ENCODE data around the gene LEKR1.

DNA sequence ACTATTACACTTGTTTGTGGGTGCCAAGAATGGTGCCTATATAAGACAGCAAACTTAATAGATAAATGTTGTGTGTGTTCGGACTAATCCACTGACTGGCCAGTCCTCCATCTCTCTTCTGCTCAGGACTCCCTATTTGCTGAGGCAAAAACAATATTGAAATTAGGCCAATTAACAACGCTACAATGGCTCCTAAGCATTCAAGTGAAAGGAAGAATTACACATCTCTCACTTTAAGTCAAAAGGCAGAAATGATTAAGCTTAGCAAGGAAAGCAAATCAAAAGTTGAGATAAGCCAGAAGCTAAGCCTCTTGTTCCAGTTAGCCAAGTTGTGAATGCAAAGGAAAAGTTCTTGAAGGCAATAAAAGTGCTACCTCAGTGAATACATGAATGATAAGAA is 206.8 kb downstream of the LEKR1 start:
- TF ChIP-seq ZNF501 (tag by site-specific recombination; IDR thresholded peaks at IDR 0.05) (no peak), ZFHX2 (tag by site-specific recombination; conservative IDR thresholded peaks at IDR 0.05) (no peak), GLIS1 (tag by site-specific recombination; IDR thresholded peaks at IDR 0.05) (no peak), KLF1 (tag by site-specific recombination; IDR thresholded peaks at IDR 0.05) (no peak), TCF7L2 (IDR thresholded peaks at IDR 0.05; ENCODE audit: borderline replicate concordance, low read depth, low read length) (no peak), ZNF600 (tag by site-specific recombination; IDR thresholded peaks at IDR 0.05) (no peak), ZEB2 (tag by site-specific recombination; IDR thresholded peaks at IDR 0.05) (no peak)
- TF ChIP-seq, protein P1, sequence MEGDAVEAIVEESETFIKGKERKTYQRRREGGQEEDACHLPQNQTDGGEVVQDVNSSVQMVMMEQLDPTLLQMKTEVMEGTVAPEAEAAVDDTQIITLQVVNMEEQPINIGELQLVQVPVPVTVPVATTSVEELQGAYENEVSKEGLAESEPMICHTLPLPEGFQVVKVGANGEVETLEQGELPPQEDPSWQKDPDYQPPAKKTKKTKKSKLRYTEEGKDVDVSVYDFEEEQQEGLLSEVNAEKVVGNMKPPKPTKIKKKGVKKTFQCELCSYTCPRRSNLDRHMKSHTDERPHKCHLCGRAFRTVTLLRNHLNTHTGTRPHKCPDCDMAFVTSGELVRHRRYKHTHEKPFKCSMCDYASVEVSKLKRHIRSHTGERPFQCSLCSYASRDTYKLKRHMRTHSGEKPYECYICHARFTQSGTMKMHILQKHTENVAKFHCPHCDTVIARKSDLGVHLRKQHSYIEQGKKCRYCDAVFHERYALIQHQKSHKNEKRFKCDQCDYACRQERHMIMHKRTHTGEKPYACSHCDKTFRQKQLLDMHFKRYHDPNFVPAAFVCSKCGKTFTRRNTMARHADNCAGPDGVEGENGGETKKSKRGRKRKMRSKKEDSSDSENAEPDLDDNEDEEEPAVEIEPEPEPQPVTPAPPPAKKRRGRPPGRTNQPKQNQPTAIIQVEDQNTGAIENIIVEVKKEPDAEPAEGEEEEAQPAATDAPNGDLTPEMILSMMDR (tag by site-specific recombination; IDR thresholded peaks at IDR 0.05): no peak
- TF ChIP-seq, protein P2, sequence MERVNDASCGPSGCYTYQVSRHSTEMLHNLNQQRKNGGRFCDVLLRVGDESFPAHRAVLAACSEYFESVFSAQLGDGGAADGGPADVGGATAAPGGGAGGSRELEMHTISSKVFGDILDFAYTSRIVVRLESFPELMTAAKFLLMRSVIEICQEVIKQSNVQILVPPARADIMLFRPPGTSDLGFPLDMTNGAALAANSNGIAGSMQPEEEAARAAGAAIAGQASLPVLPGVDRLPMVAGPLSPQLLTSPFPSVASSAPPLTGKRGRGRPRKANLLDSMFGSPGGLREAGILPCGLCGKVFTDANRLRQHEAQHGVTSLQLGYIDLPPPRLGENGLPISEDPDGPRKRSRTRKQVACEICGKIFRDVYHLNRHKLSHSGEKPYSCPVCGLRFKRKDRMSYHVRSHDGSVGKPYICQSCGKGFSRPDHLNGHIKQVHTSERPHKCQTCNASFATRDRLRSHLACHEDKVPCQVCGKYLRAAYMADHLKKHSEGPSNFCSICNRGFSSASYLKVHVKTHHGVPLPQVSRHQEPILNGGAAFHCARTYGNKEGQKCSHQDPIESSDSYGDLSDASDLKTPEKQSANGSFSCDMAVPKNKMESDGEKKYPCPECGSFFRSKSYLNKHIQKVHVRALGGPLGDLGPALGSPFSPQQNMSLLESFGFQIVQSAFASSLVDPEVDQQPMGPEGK (tag by site-specific recombination; IDR thresholded peaks at IDR 0.05): no peak
